SK-N-SH (cell line): Measurements from ENCODE around the gene TSHZ3. TPM values are rescaled to one million over a fixed set of nuclear protein-coding genes. Genes with fewer than 3 reads are reported as not detected.

Experiments
- CTCF ChIA-PET: fragments of 300-600, 350-600 bp; formaldehyde crosslinking; extraction: SDS; loops from one replicate; lab custom pipeline; 2021; lab: Yijun Ruan, JAX
- POLR2A ChIA-PET: fragments of 350-600 bp; sonication (Branson Sonifier 250); formaldehyde crosslinking; extraction: SDS; loops from one replicate; lab custom pipeline; 2020; ENCODE audit warnings: antibody characterized with exemption, inconsistent platforms; lab: Yijun Ruan, JAX
- DNase-seq: peaks from one replicate; pipeline ENCODE4 v3.0.0; 2012
- H2AFZ ChIP-seq: fragments of 200-600 bp; sonication (generic); 2 replicates; pipeline ENCODE4 v1.8.1; 2016; ENCODE audit warnings: antibody characterized with exemption, mild to moderate bottlenecking, low read depth
- H3F3A ChIP-seq: fragments of 200-600 bp; sonication (generic); replicated peaks from 2 replicates; pipeline ENCODE3; 2016; ENCODE audit warnings: antibody characterized with exemption, mild to moderate bottlenecking; ENCODE audit not compliant: insufficient read depth
- H3K27ac ChIP-seq, 2 experiments: fragments of 200-500 bp in 1 of 2; fragments of 200-600 bp in 1 of 2; sonication (Bioruptor generic) in 1 of 2; sonication (generic), shearing (Covaris generic) in 1 of 2; 2 replicates each; pipeline versions ENCODE4 v1.5.1 to v1.6.1; 2014 to 2016; ENCODE audit warnings: low read depth in 2 of 2, inconsistent platforms in 1 of 2, low read length in 1 of 2, mild to moderate bottlenecking in 1 of 2, mixed read lengths in 1 of 2
- H3K27me3 ChIP-seq: fragments of 200-600 bp; sonication (generic), shearing (Covaris generic); 2 replicates; pipeline ENCODE4 v1.6.1; 2016; ENCODE audit warnings: mixed run types; ENCODE audit not compliant: insufficient read depth
- H3K36me3 ChIP-seq, 2 experiments: fragments of 200-500 bp in 1 of 2; fragments of 200-600 bp in 1 of 2; sonication (Bioruptor generic) in 1 of 2; sonication (generic) in 1 of 2; replicated peaks in 1 of 2; 2 replicates each; pipeline versions ENCODE3 to v1.5.1; 2014 to 2016; ENCODE audit warnings: low read length in 1 of 2, mild to moderate bottlenecking in 1 of 2; ENCODE audit not compliant: insufficient read depth in 2 of 2, control insufficient read depth in 1 of 2
- H3K4me1 ChIP-seq, 2 experiments: fragments of 200-500 bp in 1 of 2; fragments of 200-600 bp in 1 of 2; sonication (Bioruptor generic) in 1 of 2; sonication (generic), shearing (Covaris generic) in 1 of 2; 2 replicates each; pipeline versions ENCODE4 v1.5.1 to v1.6.1; 2014 to 2016; ENCODE audit warnings: low read depth in 1 of 2, low read length in 1 of 2, mixed run types in 1 of 2; ENCODE audit not compliant: insufficient read depth in 2 of 2, control insufficient read depth in 1 of 2
- H3K4me2 ChIP-seq: fragments of 200-600 bp; sonication (generic), shearing (Covaris generic); 2 replicates; pipeline ENCODE4 v1.6.1; 2017; ENCODE audit warnings: mixed run types
- H3K4me3 ChIP-seq, 2 experiments: fragments of 200-500 bp in 1 of 2; fragments of 200-600 bp in 1 of 2; sonication (Bioruptor generic) in 1 of 2; sonication (generic), shearing (Covaris generic) in 1 of 2; 2 replicates each; pipeline versions ENCODE4 v1.5.1 to v1.8.1; 2014 to 2016; ENCODE audit warnings: low read depth in 2 of 2, inconsistent platforms in 1 of 2, low read length in 1 of 2, mild to moderate bottlenecking in 1 of 2, mixed read lengths in 1 of 2, moderate library complexity in 1 of 2
- H3K79me2 ChIP-seq: fragments of 200-600 bp; sonication (generic); 2 replicates; pipeline ENCODE4 v1.8.1; 2017; ENCODE audit warnings: mild to moderate bottlenecking; ENCODE audit not compliant: insufficient read depth
- H3K9ac ChIP-seq: fragments of 200-600 bp; sonication (generic); 2 replicates; pipeline ENCODE4 v1.6.1; 2017; ENCODE audit warnings: mixed run types
- H3K9me2 ChIP-seq: fragments of 200-600 bp; sonication (generic); 2 replicates; pipeline ENCODE4 v1.6.1; 2017; ENCODE audit warnings: mixed run types
- H3K9me3 ChIP-seq: fragments of 200-600 bp; sonication (generic); 2 replicates; pipeline ENCODE4 v1.6.1; 2017; ENCODE audit warnings: mixed run types, mild to moderate bottlenecking, moderate library complexity
- H4K20me1 ChIP-seq: fragments of 200-600 bp; sonication (generic); 2 replicates; pipeline ENCODE4 v1.6.1; 2017; ENCODE audit warnings: mild to moderate bottlenecking, mixed run types; ENCODE audit not compliant: insufficient read depth
- CHD2 ChIP-seq: fragments of 150-350 bp; IDR thresholded peaks from 2 replicates; pipeline ENCODE4 v1.6.1; 2018; ENCODE audit warnings: low read length; ENCODE audit not compliant: partially characterized antibody
- CTCF ChIP-seq: fragments of 200-600 bp; sonication (generic); IDR thresholded peaks from 2 replicates; pipeline ENCODE4 v1.6.1; 2017; ENCODE audit warnings: antibody characterized with exemption, mild to moderate bottlenecking, moderate library complexity
- EZH2phosphoT487 ChIP-seq: fragments of 200-600 bp; sonication (generic); IDR thresholded peaks from 2 replicates; pipeline ENCODE4 v1.6.1; 2017; ENCODE audit warnings: low read depth, mixed run types, mild to moderate bottlenecking, antibody characterized with exemption, moderate library complexity, borderline replicate concordance
- GABPA ChIP-seq: IDR thresholded peaks from 2 replicates; pipeline ENCODE4 v1.4.0; 2012; ENCODE audit warnings: low read depth, mild to moderate bottlenecking
- IRF3 ChIP-seq: fragments of 150-350 bp; IDR thresholded peaks from 2 replicates; pipeline ENCODE4 v1.6.1; 2016; ENCODE audit warnings: mild to moderate bottlenecking, low read depth, low read length
- NFIC ChIP-seq: IDR thresholded peaks from 2 replicates; pipeline ENCODE4 v1.4.0; 2012; ENCODE audit warnings: borderline replicate concordance
- NRF1 ChIP-seq: IDR thresholded peaks from 2 replicates; pipeline ENCODE4 v1.6.1; 2012; ENCODE audit warnings: low read depth, mild to moderate bottlenecking, low read length
- POLR2AphosphoS5 ChIP-seq: IDR thresholded peaks from 2 replicates; pipeline ENCODE4 v1.6.1; 2012; ENCODE audit warnings: low read depth, low read length
- RAD21 ChIP-seq: IDR thresholded peaks from 2 replicates; pipeline ENCODE4 v1.6.1; 2012; ENCODE audit warnings: mild to moderate bottlenecking, low read length
- RCOR1 ChIP-seq: fragments of 150-350 bp; IDR thresholded peaks from 2 replicates; pipeline ENCODE4 v1.6.1; 2017; ENCODE audit warnings: antibody characterized with exemption, low read length
- RFX5 ChIP-seq: IDR thresholded peaks from 2 replicates; pipeline ENCODE4 v1.6.1; 2012; ENCODE audit warnings: mild to moderate bottlenecking, improper control_type of control experiment, low read length
- SMC3 ChIP-seq: IDR thresholded peaks from 2 replicates; pipeline ENCODE4 v1.6.1; 2012; ENCODE audit warnings: low read depth, low read length, improper control_type of control experiment
- TEAD4 ChIP-seq: IDR thresholded peaks from 2 replicates; pipeline ENCODE4 v1.4.0; 2012; ENCODE audit warnings: mild to moderate bottlenecking, borderline replicate concordance; ENCODE audit not compliant: insufficient read depth
- WGBS: methylation state at CpG from one replicate; pipeline ENCODE4 v1.1.6; 2017; ENCODE audit warnings: low lambda C conversion rate; 5-methylcytosine and 5-hydroxymethylcytosine counted together
- polyA plus RNA-seq, 3 experiments: library from polyadenylated mRNA; depleted of rRNA; stranded (reverse); fragments of >200 nt; gene quantifications; 2 replicates each; pipeline ENCODE4 v1.2.3, GENCODE V29; 2012
- TF ChIP-seq, protein P1 (sequence below): IDR thresholded peaks from 2 replicates; pipeline ENCODE4 v1.4.0; 2012; ENCODE audit warnings: low read depth
- TF ChIP-seq, protein P2 (sequence below): IDR thresholded peaks from 2 replicates; pipeline ENCODE4 v1.4.0; 2012; ENCODE audit warnings: low read depth, borderline replicate concordance
- TF ChIP-seq, protein P3 (sequence below): IDR thresholded peaks from 2 replicates; pipeline ENCODE4 v1.6.1; 2012; ENCODE audit warnings: mild to moderate bottlenecking, low read depth, low read length, moderate library complexity

The TSHZ3 gene
- polyA plus RNA-seq, 1 of the 3 experiments (the other 2 are of a cell fraction) = 3.3 TPM

GRCh38 chr19:31316201-31316951 is 32.9 kb downstream of the TSHZ3 start:
- peaks cover 27 to 58% of the 10 kb centered on the region in 2 experiments; a peak in 3 of 4 replicates for H3K4me1 ChIP-seq
- TF ChIP-seq NFIC (no peak), GABPA (no peak), EZH2phosphoT487 (no peak), TEAD4 (no peak), POLR2AphosphoS5 (no peak), SMC3 (no peak), RFX5 (no peak), RAD21 (no peak), RCOR1 (no peak), CTCF (no peak), NRF1 (no peak), IRF3 (no peak), CHD2 (no peak)
- TF ChIP-seq, protein P1, sequence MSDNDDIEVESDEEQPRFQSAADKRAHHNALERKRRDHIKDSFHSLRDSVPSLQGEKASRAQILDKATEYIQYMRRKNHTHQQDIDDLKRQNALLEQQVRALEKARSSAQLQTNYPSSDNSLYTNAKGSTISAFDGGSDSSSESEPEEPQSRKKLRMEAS = no peak
- TF ChIP-seq, protein P2, sequence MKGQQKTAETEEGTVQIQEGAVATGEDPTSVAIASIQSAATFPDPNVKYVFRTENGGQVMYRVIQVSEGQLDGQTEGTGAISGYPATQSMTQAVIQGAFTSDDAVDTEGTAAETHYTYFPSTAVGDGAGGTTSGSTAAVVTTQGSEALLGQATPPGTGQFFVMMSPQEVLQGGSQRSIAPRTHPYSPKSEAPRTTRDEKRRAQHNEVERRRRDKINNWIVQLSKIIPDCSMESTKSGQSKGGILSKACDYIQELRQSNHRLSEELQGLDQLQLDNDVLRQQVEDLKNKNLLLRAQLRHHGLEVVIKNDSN = no peak
- TF ChIP-seq, protein P3, sequence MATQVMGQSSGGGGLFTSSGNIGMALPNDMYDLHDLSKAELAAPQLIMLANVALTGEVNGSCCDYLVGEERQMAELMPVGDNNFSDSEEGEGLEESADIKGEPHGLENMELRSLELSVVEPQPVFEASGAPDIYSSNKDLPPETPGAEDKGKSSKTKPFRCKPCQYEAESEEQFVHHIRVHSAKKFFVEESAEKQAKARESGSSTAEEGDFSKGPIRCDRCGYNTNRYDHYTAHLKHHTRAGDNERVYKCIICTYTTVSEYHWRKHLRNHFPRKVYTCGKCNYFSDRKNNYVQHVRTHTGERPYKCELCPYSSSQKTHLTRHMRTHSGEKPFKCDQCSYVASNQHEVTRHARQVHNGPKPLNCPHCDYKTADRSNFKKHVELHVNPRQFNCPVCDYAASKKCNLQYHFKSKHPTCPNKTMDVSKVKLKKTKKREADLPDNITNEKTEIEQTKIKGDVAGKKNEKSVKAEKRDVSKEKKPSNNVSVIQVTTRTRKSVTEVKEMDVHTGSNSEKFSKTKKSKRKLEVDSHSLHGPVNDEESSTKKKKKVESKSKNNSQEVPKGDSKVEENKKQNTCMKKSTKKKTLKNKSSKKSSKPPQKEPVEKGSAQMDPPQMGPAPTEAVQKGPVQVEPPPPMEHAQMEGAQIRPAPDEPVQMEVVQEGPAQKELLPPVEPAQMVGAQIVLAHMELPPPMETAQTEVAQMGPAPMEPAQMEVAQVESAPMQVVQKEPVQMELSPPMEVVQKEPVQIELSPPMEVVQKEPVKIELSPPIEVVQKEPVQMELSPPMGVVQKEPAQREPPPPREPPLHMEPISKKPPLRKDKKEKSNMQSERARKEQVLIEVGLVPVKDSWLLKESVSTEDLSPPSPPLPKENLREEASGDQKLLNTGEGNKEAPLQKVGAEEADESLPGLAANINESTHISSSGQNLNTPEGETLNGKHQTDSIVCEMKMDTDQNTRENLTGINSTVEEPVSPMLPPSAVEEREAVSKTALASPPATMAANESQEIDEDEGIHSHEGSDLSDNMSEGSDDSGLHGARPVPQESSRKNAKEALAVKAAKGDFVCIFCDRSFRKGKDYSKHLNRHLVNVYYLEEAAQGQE = no peak
- H3K9me3 ChIP-seq = no peaks in the 10 kb centered on the region
- DNase-seq = no peak
- H3K27ac ChIP-seq = peak overlapping the region in 1 of 2 experiments; percentile 88; a peak in 2 of 4 replicates
- WGBS = 73% methylated on average over 12 of the region's 12 CpGs
- no peak overlapping the region for H3K4me3 ChIP-seq
- ChIA-PET POLR2A (interaction anchor here (1.1 to 2.1 kb wide), 5 partner anchors 22 to 34 kb away, joined by 4 to 14 read pairs (median 7); partner anchors contain the start of gene TSHZ3), CTCF (interaction anchor here (1.0 to 2.0 kb wide), 11 partner anchors 10 to 908 kb away, joined by 3 to 11 read pairs (median 6); no protein-coding TSS in a partner anchor)
- no peak overlapping the region for H3K9ac ChIP-seq
- no peaks in the 10 kb centered on the region for H3K27me3 ChIP-seq
- peaks cover 57% of the 10 kb centered on the region for H3K79me2 ChIP-seq
- no peaks in the 10 kb centered on the region for H3K9me2 ChIP-seq
- no peak overlapping the region for H2AFZ ChIP-seq
- no peaks in the 10 kb centered on the region for H3K36me3 ChIP-seq
- H4K20me1 ChIP-seq = 0 out of 2 replicates have a peak, but pooled peaks cover 21% of the 10 kb centered on the region
- no peaks in the 10 kb centered on the region for H3F3A ChIP-seq
- H3K4me2 ChIP-seq = no peak overlapping the region
